SK-N-DZ (cell line): ENCODE data around the gene PRDM9.
"Not testable (repeated sequence)": the region's sequence is repeated elsewhere in the genome, so short reads cannot be mapped to it uniquely, and the experiment has no call there.

Source experiments
- DNase-seq: peaks from one replicate; pipeline ENCODE4 v3.0.0-alpha.2; 2015; ENCODE audit warnings: low spot score

PRDM9 gene

DNA sequence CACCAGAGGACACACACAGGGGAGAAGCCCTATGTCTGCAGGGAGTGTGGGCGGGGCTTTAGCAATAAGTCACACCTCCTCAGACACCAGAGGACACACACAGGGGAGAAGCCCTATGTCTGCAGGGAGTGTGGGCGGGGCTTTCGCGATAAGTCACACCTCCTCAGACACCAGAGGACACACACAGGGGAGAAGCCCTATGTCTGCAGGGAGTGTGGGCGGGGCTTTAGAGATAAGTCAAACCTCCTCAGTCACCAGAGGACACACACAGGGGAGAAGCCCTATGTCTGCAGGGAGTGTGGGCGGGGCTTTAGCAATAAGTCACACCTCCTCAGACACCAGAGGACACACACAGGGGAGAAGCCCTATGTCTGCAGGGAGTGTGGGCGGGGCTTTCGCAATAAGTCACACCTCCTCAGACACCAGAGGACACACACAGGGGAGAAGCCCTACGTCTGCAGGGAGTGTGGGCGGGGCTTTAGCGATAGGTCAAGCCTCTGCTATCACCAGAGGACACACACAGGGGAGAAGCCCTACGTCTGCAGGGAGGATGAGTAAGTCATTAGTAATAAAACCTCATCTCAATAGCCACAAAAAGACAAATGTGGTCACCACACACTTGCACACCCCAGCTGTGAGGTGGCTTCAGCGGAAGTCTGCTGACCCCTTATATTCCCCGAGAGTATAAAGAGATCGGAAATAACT is 20.0 kb downstream of the PRDM9 start:
- DNase-seq: not testable (repeated sequence)

DNA sequence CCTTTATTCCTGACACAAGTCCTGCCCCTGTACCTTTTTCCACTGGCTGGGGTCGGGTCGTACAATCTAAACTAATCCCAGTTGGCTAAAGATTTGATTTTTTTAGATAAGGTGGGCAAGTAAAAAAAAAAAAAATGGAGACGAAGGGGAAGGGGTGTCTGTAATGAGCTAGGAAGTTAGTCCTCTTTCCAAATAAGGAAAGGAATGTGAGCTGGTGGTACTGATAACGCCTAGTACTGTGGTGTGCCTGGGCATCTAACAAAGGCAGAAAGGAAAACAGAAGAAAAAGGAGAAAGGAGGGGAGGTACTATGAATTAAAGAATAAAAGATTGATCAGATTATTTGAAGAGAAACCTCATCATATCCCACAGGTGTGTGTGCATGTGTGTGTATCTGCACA is 21.3 kb downstream of the PRDM9 start:
- DNase-seq: no peak

GRCh38 chr5:23530571-23530970 is 23.2 kb downstream of the PRDM9 start:
- no peak for DNase-seq

DNA sequence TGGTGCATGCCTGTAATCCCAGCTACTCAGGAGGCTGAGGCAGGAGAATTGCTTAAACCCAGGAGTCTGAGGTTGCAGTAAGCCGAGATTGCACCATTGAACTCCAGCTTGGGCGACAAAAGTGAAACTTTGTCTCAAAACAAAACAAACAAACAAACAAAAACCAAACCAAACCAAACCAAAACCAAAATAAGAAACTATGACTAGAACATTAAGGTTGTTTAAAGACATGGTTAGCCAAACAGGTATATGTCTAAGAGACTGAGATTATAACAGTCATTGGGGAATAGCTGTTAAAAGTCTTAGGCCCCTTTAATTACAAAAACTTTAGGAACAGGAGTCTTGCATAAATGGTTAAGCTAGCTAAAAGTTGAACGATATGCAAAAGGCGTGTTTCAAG is 63.6 kb downstream of the PRDM9 start:
- DNase-seq: no peak
